ENCODE data around the gene CTXN1.

CTXN1 gene

DNA sequence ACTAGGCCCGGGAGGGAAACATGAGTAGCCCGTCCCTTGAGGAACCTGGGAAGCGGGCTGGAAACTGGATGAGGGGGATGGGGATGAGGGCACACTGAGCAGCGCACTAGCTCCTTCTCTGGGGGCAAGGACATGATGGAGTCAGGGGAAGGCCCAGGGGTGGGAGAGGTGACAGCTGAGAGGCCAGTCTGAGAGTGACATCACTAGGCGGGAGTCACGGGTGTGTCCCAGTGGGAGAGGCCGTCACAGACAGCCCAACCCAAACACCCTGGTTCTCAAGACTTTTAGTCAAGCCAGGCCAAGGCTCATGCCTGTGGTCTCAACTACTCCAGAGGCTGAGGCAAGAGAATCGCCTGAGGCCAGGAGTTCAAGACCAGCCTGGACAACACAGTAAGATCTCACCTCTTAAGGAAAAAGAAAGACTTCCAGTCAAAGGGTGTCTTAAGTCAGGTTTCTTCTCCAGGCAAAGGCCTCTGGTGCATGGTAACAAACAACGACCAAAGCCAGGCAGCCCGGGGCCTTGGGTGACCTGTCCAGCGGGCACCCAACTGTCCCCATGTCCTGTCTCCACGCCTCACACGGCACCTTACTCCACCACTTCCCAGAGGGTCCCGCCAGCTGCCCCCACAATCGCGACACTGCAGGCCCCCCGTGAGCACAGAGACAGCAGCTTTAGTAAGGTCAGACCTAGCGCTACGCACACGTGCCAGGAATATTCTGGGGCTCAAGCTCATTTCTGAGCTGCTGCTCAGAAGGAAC, 43.0 kb upstream of the CTXN1 start:
- TF ChIP-seq, protein P1, sequence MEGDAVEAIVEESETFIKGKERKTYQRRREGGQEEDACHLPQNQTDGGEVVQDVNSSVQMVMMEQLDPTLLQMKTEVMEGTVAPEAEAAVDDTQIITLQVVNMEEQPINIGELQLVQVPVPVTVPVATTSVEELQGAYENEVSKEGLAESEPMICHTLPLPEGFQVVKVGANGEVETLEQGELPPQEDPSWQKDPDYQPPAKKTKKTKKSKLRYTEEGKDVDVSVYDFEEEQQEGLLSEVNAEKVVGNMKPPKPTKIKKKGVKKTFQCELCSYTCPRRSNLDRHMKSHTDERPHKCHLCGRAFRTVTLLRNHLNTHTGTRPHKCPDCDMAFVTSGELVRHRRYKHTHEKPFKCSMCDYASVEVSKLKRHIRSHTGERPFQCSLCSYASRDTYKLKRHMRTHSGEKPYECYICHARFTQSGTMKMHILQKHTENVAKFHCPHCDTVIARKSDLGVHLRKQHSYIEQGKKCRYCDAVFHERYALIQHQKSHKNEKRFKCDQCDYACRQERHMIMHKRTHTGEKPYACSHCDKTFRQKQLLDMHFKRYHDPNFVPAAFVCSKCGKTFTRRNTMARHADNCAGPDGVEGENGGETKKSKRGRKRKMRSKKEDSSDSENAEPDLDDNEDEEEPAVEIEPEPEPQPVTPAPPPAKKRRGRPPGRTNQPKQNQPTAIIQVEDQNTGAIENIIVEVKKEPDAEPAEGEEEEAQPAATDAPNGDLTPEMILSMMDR (conservative IDR thresholded peaks at IDR 0.05) = no peak
- TF ChIP-seq ZFX (IDR thresholded peaks at IDR 0.05) = no peak
- H3K27ac ChIP-seq = no peak overlapping the region

DNA sequence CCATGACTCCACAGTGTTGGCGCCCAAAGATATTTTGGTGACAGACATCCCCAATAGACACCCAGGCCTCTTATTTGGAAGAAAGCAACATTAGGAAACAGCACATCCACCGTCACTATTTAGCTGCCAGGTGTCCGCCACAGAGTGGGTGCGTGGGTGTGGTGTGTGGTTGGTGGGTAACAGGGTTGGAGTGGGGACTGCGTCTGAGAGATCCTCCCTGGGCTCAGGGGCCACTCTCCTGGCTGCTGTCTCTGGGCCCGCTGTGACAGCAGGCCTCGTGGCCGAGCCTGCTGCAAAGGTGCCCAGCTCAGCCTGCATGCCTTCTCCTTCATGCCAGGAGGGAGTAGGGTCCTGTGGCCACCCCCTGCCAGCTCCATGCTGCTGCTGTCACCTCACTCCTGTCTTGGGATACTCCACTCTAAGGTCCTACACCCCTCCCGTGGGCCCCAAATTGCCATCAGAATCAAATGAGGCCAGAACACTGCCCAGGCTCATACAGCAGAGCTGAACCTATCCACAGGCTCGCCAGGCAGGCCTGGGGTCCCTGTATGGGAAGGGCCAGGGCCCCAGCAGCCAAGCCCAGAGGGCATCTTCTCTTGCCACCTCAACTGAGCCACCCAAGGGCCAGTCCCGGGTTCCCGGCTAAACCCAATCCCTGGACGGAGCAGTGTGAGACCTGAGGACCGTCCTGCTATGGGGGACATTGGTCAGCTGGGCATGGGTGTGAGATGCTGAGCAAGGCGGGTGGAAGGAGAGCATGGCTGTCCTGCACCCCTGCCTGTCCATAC, 42.3 kb upstream of the CTXN1 start:
- no peak overlapping the region for H3K27ac ChIP-seq
- TF ChIP-seq, protein P1 (conservative IDR thresholded peaks at IDR 0.05) = no peak
- TF ChIP-seq ZFX (IDR thresholded peaks at IDR 0.05) = no peak

DNA sequence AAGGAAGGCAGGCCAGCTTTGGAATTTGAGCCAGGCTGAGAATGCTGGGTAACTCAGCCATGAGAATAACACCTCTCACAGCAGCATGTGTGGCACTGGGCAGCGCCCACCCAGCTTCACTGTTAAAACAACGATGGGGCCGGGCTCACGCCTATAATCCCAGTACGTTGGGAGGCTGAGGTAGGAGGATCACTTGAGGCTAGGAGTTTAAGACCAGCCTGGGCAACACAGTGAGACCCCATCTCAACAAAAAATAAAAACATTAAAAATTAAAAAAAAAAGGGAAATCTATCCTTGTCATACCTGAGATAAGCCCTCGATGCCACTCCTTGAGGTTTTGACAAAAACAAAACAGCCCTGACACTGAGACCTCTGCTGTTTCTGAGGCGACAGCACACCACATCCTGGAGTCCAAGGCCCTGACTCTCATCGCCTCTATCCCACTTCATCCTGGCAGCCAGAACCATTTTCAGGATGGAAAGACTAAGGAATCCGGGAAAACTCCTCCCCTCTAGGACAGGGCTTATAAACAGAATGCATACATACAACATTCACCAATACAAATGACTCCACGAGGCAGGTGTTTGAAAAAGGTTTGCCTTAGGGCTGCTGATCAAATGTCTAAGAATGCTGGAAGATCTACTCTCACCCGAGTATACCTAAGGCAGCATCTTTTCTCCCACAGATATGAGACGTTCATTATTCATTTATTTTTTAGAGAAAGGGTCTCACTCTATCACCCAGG, 40.2 kb upstream of the CTXN1 start:
- H3K27ac ChIP-seq = peak overlapping the region; percentile 28
- TF ChIP-seq ZFX (IDR thresholded peaks at IDR 0.05) = no peak
- TF ChIP-seq, protein P1 (conservative IDR thresholded peaks at IDR 0.05) = no peak

DNA sequence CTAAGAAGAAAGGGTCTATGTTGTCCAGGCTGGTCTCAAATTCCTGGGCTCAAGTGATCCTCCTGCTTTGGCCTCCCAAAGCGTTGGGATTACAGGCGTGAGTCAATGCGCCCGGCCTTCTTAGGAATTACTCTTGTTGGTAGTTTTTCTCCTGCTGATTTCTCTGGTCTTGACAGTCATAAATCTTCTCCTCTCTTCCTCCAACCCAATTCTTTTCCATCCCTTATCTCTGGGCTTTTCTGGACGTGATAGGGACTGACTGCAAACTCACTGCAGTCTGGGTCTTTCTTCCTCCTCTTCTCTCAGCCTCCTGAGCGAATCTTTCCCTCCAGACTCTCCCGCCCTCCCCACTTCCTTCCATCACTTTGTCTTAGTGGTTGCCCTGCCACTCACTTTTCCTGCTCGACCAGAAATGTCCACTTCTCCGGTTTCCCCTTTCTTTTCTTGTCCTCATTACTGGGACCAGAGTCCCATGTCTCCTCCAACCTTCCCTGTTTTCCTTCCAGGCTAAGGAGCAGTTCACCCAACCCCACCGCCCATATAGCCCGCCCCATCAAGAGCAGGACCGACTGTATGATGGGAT, 39.4 kb upstream of the CTXN1 start:
- TF ChIP-seq, protein P1 (conservative IDR thresholded peaks at IDR 0.05) = no peak
- TF ChIP-seq ZFX (IDR thresholded peaks at IDR 0.05) = no peak
- H3K27ac ChIP-seq = peak overlapping the region; percentile 28

DNA sequence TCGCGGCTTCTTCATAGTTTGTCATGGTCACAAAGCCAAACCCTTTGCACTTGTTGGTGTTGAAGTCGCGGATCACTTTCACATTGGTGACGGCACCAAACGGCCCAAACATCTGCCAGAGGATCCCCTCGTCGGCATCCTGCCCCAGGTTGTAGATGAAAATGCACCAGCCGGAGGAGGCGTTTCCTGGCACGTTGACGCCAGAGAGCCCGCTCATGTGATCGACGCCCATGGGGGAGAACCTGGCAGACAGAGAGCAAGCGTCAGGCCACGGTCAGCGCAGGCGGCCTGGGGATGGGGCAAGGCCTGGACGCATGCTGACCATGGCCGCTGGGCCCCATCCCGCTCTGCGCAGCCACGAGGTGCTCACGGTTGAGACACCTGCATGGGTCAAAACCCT, 37.6 kb upstream of the CTXN1 start:
- TF ChIP-seq, protein P1 (conservative IDR thresholded peaks at IDR 0.05) = no peak
- no peak for TF ChIP-seq ZFX (IDR thresholded peaks at IDR 0.05)
- H3K27ac ChIP-seq = no peak overlapping the region

DNA sequence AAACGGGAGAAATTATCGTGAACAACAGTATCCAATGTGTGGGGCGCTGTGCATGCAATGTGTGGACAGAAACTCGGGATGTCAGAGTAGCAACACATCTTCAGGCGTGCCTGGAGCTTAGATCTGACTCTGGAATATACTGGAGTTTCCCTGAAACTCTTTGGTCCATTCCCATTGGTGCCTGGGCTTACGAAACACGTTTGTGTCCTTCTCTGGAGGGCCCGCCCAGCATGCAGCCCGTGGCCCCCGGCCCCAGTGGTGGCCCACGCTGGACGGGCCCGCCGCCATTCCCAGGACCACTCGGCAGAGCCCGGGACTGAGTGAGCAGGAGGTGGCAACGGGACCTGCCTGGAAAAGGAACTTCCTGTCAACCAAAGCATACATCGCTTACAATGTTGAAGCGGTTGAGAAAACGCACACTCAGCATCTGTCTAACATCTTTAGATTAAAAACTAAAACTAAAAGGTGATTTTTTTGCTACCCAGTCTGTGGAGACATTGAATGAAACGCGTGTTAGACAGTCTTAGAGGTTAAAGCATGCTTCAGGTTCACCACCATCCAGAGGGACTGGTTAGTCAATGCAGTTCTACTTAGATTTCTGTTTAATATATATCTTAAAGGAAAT, 36.8 kb upstream of the CTXN1 start:
- H3K27ac ChIP-seq = no peak overlapping the region
- no peak for TF ChIP-seq ZFX (IDR thresholded peaks at IDR 0.05)
- TF ChIP-seq, protein P1 (conservative IDR thresholded peaks at IDR 0.05) = no peak
